NCI-H345 (cell line): ENCODE measurements around the gene OR2A5.
"Not testable (repeated sequence)": the region's sequence is repeated elsewhere in the genome, so short reads cannot be mapped to it uniquely, and the experiment has no call there.

Source experiments
- DNase-seq: peaks from one replicate; lab custom pipeline; 2025; lab: John Stamatoyannopoulos, UW

The OR2A5 gene

GRCh38 chr7:144048648-144049047, at the start of gene OR2A5:
TSS of gene OR2A5 (plus strand) at chr7:144048948. CDS start at chr7:144050402, 1,454 bp downstream.
- DNase-seq, result peak; percentile 85

GRCh38 chr7:144000020-144000419, 48.7 kb upstream of the OR2A5 start, which contains the start of gene OR6B1:
TSS of gene OR6B1 (plus strand) at chr7:144000320. CDS start at chr7:144003997, 3,677 bp downstream.
- DNase-seq, result no peak

- no peak for DNase-seq
These were observed 47.2 kb upstream of the OR2A5 start for GRCh38 chr7:144001543-144001942.

- DNase-seq, result no peak
These were observed 44.0 kb upstream of the OR2A5 start for GRCh38 chr7:144004703-144005102.

- no peak for DNase-seq
These were observed 42.6 kb upstream of the OR2A5 start for GRCh38 chr7:144006029-144006691.

GRCh38 chr7:144006692-144007042, 42.1 kb upstream of the OR2A5 start:
- no peak for DNase-seq

- DNase-seq, result no peak
These were observed 39.4 kb upstream of the OR2A5 start for GRCh38 chr7:144009361-144009760.

- DNase-seq, result not testable (repeated sequence)
These were observed 38.7 kb upstream of the OR2A5 start for GRCh38 chr7:144010061-144010460.

- DNase-seq, result not testable (repeated sequence)
These were observed 37.9 kb upstream of the OR2A5 start for GRCh38 chr7:144010821-144011220.

GRCh38 chr7:144011458-144012230, 37.1 kb upstream of the OR2A5 start:
- DNase-seq, result no peak

- no peak for DNase-seq
These were observed 30.7 kb upstream of the OR2A5 start for GRCh38 chr7:144018065-144018464.

- DNase-seq, result no peak
These were observed 29.3 kb upstream of the OR2A5 start for GRCh38 chr7:144019457-144019856.

GRCh38 chr7:144020340-144020739, 28.4 kb upstream of the OR2A5 start:
- no peak for DNase-seq

GRCh38 chr7:144022169-144022568, 26.6 kb upstream of the OR2A5 start:
- DNase-seq, result no peak

GRCh38 chr7:144023171-144023827, 25.4 kb upstream of the OR2A5 start:
- DNase-seq, result no peak

- peak; percentile 1 for DNase-seq
These were observed 24.5 kb upstream of the OR2A5 start for GRCh38 chr7:144024213-144024612.

- DNase-seq, result no peak
These were observed 22.4 kb upstream of the OR2A5 start for GRCh38 chr7:144026203-144026883.

GRCh38 chr7:144027070-144027469, 21.7 kb upstream of the OR2A5 start:
- no peak for DNase-seq

GRCh38 chr7:144027974-144028373, 20.8 kb upstream of the OR2A5 start:
- DNase-seq, result no peak

GRCh38 chr7:144028547-144028946, 20.2 kb upstream of the OR2A5 start:
- DNase-seq, result no peak

- DNase-seq, result no peak
These were observed 16.2 kb upstream of the OR2A5 start for GRCh38 chr7:144032516-144032915.

- no peak for DNase-seq
These were observed 15.6 kb upstream of the OR2A5 start for GRCh38 chr7:144032985-144033709.
